GM23338 (cell line): ENCODE results near the gene CSTF3. TPM values are rescaled to one million over a fixed set of nuclear protein-coding genes. Genes with fewer than 3 reads are reported as not detected.

ENCODE experiments used
- ATAC-seq: fragments of 200-7000 bp; cut with Tn5 transposase; 3 replicates; pipeline ENCODE4 v1.9.1; 2020
- DNase-seq: peaks from one replicate; pipeline ENCODE4 v3.0.0-alpha.2; 2015; ENCODE audit warnings: low spot score
- H2AFZ ChIP-seq: fragments of 200-600 bp; sonication (generic); 2 replicates; pipeline ENCODE4 v1.8.0; 2016; ENCODE audit warnings: antibody characterized with exemption, mild to moderate bottlenecking, moderate library complexity
- H3F3A ChIP-seq: fragments of 200-600 bp; sonication (generic); replicated peaks from 2 replicates; pipeline ENCODE4 v1.8.0; 2017; ENCODE audit warnings: antibody characterized with exemption, mixed run types, low read depth
- H3K27ac ChIP-seq: fragments of 200-600 bp; sonication (generic); 2 replicates; pipeline ENCODE4 v1.6.1; 2016; ENCODE audit warnings: low read depth
- H3K27me3 ChIP-seq: fragments of 200-600 bp; sonication (generic); 2 replicates; pipeline ENCODE4 v1.8.0; 2016; ENCODE audit warnings: mild to moderate bottlenecking, mixed run types, moderate library complexity; ENCODE audit not compliant: insufficient read depth
- H3K36me3 ChIP-seq: fragments of 200-600 bp; sonication (generic); 2 replicates; pipeline ENCODE4 v1.8.0; 2016; ENCODE audit warnings: mild to moderate bottlenecking; ENCODE audit not compliant: insufficient read depth
- H3K4me1 ChIP-seq: fragments of 200-600 bp; sonication (generic); 2 replicates; pipeline ENCODE4 v1.8.0; 2016; ENCODE audit warnings: mild to moderate bottlenecking, moderate library complexity; ENCODE audit not compliant: insufficient read depth
- H3K4me2 ChIP-seq: fragments of 200-600 bp; sonication (generic); 2 replicates; pipeline ENCODE4 v1.7.1; 2017; ENCODE audit warnings: mixed run types
- H3K4me3 ChIP-seq: fragments of 200-600 bp; sonication (generic); 2 replicates; pipeline ENCODE4 v1.6.1; 2016; ENCODE audit warnings: mixed run types
- H3K79me2 ChIP-seq: fragments of 200-600 bp; sonication (generic); replicated peaks from 2 replicates; pipeline ENCODE4 v1.8.0; 2017; ENCODE audit warnings: mild to moderate bottlenecking; ENCODE audit not compliant: insufficient read depth
- H3K9me2 ChIP-seq: fragments of 200-600 bp; sonication (generic); 2 replicates; pipeline ENCODE4 v1.8.0; 2017; ENCODE audit not compliant: insufficient read depth
- H4K20me1 ChIP-seq: fragments of 200-600 bp; sonication (generic); replicated peaks from 2 replicates; pipeline ENCODE4 v1.8.0; 2017; ENCODE audit warnings: mild to moderate bottlenecking; ENCODE audit not compliant: insufficient read depth
- H3K27ac Mint-ChIP-seq: 2 replicates; pipeline ENCODE4 v1.8.0; 2020; ENCODE audit warnings: inconsistent platforms, mild to moderate bottlenecking, moderate library complexity, mixed read lengths
- H3K27me3 Mint-ChIP-seq: 3 replicates; pipeline ENCODE4 v1.8.0; 2022; ENCODE audit warnings: low read depth, mild to moderate bottlenecking, moderate library complexity, mixed read lengths, inconsistent platforms; ENCODE audit not compliant: insufficient read depth, poor library complexity
- H3K36me3 Mint-ChIP-seq: 3 replicates; pipeline ENCODE4 v1.8.0; 2021; ENCODE audit warnings: low read depth, mild to moderate bottlenecking, inconsistent platforms, moderate library complexity, mixed read lengths
- H3K4me1 Mint-ChIP-seq: 3 replicates; pipeline ENCODE4 v1.8.0; 2020; ENCODE audit warnings: mild to moderate bottlenecking, inconsistent platforms, mixed read lengths
- H3K4me3 Mint-ChIP-seq: 3 replicates; pipeline ENCODE4 v1.8.0; 2021; ENCODE audit warnings: moderate library complexity, mild to moderate bottlenecking, inconsistent platforms, mixed read lengths
- H3K9me3 Mint-ChIP-seq: 3 replicates; pipeline ENCODE4 v1.8.0; 2020; ENCODE audit warnings: moderate library complexity, mild to moderate bottlenecking, inconsistent platforms, mixed read lengths
- CREB1 ChIP-seq: fragments of 250-450 bp; sonication (Bioruptor Pico); IDR thresholded peaks from 2 replicates; pipeline ENCODE4 v1.5.0; 2020; ENCODE audit warnings: low read depth, mild to moderate bottlenecking, moderate library complexity
- EZH2phosphoT487 ChIP-seq: fragments of 200-600 bp; sonication (generic); IDR thresholded peaks from one replicate; pipeline ENCODE4 v1.8.1; 2018; ENCODE audit warnings: antibody characterized with exemption; ENCODE audit not compliant: unreplicated experiment
- NANOG ChIP-seq: IDR thresholded peaks from 2 replicates; pipeline ENCODE4 v1.6.1; 2016; ENCODE audit warnings: antibody characterized with exemption, borderline replicate concordance
- ZNF114 ChIP-seq: fragments of 250-450 bp; sonication (Bioruptor Pico); IDR thresholded peaks from 2 replicates; pipeline ENCODE4 v1.5.0; 2020; ENCODE audit warnings: mild to moderate bottlenecking, moderate library complexity
- ZNF331 ChIP-seq: fragments of 250-450 bp; sonication (Bioruptor Pico); IDR thresholded peaks from 2 replicates; pipeline ENCODE4 v1.5.0; 2020; ENCODE audit warnings: low read depth, mild to moderate bottlenecking, moderate library complexity
- polyA plus RNA-seq: library from polyadenylated mRNA; unstranded; fragments of >200 nt; fragmentation: Nextera tagmentation; extraction: Ambion mirVana; gene quantifications from 2 replicates; pipeline ENCODE4 v1.2.1, GENCODE V29; 2016
- total RNA-seq: library from RNA; depleted of rRNA; stranded (reverse); fragments of >200 nt; shearing (Covaris generic); gene quantifications from 2 replicates; pipeline ENCODE4 v1.2.3, GENCODE V29; 2014
- TF ChIP-seq, protein P1 (sequence below): IDR thresholded peaks from one replicate; pipeline ENCODE4 v1.6.1; 2018; ENCODE audit warnings: antibody characterized with exemption; ENCODE audit not compliant: unreplicated experiment
- TF ChIP-seq, protein P2 (sequence below), 2 experiments: fragments of 200-600 bp in 1 of 2; sonication (generic) in 1 of 2; conservative IDR thresholded peaks; 2 replicates each; pipeline versions ENCODE4 v1.5.1 to v1.6.1; 2016 to 2017; ENCODE audit warnings: antibody characterized with exemption in 2 of 2, low read depth in 2 of 2, mild to moderate bottlenecking in 2 of 2, moderate library complexity in 1 of 2
- TF ChIP-seq, protein P3 (sequence below): fragments of 250-450 bp; sonication (Bioruptor Pico); IDR thresholded peaks from 2 replicates; pipeline ENCODE4 v1.5.0; 2020; ENCODE audit warnings: mild to moderate bottlenecking, moderate library complexity

Gene CSTF3
- total and polyA plus RNA-seq, 2 experiments from 2014 or later = 83.2 to 158 TPM

DNA sequence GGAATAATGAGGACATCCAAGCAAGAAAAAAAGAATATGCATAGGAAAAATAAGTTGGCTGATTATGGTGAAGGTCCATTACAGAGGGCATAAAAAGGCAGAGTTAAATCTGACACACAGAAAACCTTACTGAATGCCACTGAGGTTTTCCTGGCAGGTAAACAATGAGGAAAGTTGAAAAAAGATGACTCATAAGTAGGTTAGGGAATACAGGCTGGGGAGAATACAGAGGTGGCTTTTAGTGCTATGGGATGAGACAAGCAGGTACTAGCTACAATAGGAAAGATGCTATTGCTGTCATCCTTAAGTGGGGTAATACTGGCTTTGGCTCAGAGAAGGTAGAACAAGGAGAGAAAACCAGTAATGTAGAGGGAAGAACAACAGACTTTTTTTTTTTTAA, 44.7 kb downstream of the CSTF3 start (continued):
- TF ChIP-seq, protein P1, sequence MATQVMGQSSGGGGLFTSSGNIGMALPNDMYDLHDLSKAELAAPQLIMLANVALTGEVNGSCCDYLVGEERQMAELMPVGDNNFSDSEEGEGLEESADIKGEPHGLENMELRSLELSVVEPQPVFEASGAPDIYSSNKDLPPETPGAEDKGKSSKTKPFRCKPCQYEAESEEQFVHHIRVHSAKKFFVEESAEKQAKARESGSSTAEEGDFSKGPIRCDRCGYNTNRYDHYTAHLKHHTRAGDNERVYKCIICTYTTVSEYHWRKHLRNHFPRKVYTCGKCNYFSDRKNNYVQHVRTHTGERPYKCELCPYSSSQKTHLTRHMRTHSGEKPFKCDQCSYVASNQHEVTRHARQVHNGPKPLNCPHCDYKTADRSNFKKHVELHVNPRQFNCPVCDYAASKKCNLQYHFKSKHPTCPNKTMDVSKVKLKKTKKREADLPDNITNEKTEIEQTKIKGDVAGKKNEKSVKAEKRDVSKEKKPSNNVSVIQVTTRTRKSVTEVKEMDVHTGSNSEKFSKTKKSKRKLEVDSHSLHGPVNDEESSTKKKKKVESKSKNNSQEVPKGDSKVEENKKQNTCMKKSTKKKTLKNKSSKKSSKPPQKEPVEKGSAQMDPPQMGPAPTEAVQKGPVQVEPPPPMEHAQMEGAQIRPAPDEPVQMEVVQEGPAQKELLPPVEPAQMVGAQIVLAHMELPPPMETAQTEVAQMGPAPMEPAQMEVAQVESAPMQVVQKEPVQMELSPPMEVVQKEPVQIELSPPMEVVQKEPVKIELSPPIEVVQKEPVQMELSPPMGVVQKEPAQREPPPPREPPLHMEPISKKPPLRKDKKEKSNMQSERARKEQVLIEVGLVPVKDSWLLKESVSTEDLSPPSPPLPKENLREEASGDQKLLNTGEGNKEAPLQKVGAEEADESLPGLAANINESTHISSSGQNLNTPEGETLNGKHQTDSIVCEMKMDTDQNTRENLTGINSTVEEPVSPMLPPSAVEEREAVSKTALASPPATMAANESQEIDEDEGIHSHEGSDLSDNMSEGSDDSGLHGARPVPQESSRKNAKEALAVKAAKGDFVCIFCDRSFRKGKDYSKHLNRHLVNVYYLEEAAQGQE = no peak
- TF ChIP-seq EZH2phosphoT487 (no peak), ZNF114 (no peak), CREB1 (CRISPR knock-in tag) (no peak)
- TF ChIP-seq, protein P2, sequence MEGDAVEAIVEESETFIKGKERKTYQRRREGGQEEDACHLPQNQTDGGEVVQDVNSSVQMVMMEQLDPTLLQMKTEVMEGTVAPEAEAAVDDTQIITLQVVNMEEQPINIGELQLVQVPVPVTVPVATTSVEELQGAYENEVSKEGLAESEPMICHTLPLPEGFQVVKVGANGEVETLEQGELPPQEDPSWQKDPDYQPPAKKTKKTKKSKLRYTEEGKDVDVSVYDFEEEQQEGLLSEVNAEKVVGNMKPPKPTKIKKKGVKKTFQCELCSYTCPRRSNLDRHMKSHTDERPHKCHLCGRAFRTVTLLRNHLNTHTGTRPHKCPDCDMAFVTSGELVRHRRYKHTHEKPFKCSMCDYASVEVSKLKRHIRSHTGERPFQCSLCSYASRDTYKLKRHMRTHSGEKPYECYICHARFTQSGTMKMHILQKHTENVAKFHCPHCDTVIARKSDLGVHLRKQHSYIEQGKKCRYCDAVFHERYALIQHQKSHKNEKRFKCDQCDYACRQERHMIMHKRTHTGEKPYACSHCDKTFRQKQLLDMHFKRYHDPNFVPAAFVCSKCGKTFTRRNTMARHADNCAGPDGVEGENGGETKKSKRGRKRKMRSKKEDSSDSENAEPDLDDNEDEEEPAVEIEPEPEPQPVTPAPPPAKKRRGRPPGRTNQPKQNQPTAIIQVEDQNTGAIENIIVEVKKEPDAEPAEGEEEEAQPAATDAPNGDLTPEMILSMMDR (conservative IDR thresholded peaks at IDR 0.05; ENCODE audit: low read depth in 2 of 2) = no peak

DNA sequence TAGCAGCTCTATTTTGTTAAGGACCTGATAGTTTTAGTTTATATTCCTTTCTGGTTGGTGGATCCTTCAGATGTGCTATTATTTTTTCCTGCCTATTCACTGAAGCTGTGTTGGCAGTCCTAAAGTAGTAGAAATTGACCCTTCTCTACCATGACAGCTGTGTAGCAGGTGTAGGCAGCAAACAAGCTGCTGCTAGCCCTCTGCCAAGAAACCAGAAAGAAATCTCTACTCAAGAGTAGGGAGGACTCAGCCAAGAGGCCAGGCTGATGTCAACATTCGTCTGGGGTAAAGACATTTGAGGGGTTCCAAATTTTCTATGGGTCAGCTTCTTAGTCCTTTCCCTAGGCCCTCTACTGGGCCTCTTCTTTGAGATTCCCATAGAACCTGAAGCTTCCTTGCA, 51.2 kb downstream of the CSTF3 start:
- no peak overlapping the region for H3K4me3 ChIP-seq
- Mint-ChIP-seq H3K9me3 (no peaks in the 10 kb centered on the region), H3K27me3 (peaks cover 4% of the 10 kb centered on the region), H3K36me3 (no peaks in the 10 kb centered on the region; the same call in 2 of the 3 replicates), H3K4me3 (no peak overlapping the region), H3K27ac (no peak overlapping the region), H3K4me1 (no peaks in the 10 kb centered on the region)
- no peaks in the 10 kb centered on the region for H3F3A ChIP-seq
- no peak overlapping the region for H2AFZ ChIP-seq
- no peaks in the 10 kb centered on the region for H3K27me3 ChIP-seq
- no peaks in the 10 kb centered on the region for H3K36me3 ChIP-seq
- DNase-seq (no peak), ATAC-seq (peak; percentile 48; the same call in 2 of the 3 replicates)
- H3K4me1 ChIP-seq = no peaks in the 10 kb centered on the region
- H3K27ac ChIP-seq = no peak overlapping the region
- H4K20me1 ChIP-seq = no peaks in the 10 kb centered on the region
- H3K4me2 ChIP-seq = no peak overlapping the region
- no peaks in the 10 kb centered on the region for H3K9me2 ChIP-seq
- no peaks in the 10 kb centered on the region for H3K79me2 ChIP-seq
- TF ChIP-seq, protein P1 = no peak
- TF ChIP-seq CREB1 (CRISPR knock-in tag) (no peak), NANOG (no peak), ZNF331 (CRISPR knock-in tag) (no peak), EZH2phosphoT487 (no peak)
- TF ChIP-seq, protein P3, sequence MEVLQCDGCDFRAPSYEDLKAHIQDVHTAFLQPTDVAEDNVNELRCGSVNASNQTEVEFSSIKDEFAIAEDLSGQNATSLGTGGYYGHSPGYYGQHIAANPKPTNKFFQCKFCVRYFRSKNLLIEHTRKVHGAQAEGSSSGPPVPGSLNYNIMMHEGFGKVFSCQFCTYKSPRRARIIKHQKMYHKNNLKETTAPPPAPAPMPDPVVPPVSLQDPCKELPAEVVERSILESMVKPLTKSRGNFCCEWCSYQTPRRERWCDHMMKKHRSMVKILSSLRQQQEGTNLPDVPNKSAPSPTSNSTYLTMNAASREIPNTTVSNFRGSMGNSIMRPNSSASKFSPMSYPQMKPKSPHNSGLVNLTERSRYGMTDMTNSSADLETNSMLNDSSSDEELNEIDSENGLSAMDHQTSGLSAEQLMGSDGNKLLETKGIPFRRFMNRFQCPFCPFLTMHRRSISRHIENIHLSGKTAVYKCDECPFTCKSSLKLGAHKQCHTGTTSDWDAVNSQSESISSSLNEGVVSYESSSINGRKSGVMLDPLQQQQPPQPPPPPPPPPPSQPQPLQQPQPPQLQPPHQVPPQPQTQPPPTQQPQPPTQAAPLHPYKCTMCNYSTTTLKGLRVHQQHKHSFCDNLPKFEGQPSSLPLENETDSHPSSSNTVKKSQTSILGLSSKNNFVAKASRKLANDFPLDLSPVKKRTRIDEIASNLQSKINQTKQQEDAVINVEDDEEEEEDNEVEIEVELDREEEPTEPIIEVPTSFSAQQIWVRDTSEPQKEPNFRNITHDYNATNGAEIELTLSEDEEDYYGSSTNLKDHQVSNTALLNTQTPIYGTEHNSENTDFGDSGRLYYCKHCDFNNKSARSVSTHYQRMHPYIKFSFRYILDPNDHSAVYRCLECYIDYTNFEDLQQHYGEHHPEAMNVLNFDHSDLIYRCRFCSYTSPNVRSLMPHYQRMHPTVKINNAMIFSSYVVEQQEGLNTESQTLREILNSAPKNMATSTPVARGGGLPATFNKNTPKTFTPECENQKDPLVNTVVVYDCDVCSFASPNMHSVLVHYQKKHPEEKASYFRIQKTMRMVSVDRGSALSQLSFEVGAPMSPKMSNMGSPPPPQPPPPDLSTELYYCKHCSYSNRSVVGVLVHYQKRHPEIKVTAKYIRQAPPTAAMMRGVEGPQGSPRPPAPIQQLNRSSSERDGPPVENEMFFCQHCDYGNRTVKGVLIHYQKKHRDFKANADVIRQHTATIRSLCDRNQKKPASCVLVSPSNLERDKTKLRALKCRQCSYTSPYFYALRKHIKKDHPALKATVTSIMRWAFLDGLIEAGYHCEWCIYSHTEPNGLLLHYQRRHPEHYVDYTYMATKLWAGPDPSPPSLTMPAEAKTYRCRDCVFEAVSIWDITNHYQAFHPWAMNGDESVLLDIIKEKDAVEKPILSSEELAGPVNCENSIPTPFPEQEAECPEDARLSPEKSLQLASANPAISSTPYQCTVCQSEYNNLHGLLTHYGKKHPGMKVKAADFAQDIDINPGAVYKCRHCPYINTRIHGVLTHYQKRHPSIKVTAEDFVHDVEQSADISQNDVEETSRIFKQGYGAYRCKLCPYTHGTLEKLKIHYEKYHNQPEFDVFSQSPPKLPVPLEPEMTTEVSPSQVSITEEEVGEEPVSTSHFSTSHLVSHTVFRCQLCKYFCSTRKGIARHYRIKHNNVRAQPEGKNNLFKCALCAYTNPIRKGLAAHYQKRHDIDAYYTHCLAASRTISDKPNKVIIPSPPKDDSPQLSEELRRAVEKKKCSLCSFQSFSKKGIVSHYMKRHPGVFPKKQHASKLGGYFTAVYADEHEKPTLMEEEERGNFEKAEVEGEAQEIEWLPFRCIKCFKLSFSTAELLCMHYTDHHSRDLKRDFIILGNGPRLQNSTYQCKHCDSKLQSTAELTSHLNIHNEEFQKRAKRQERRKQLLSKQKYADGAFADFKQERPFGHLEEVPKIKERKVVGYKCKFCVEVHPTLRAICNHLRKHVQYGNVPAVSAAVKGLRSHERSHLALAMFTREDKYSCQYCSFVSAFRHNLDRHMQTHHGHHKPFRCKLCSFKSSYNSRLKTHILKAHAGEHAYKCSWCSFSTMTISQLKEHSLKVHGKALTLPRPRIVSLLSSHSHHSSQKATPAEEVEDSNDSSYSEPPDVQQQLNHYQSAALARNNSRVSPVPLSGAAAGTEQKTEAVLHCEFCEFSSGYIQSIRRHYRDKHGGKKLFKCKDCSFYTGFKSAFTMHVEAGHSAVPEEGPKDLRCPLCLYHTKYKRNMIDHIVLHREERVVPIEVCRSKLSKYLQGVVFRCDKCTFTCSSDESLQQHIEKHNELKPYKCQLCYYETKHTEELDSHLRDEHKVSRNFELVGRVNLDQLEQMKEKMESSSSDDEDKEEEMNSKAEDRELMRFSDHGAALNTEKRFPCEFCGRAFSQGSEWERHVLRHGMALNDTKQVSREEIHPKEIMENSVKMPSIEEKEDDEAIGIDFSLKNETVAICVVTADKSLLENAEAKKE (CRISPR knock-in tag) = no peak
